Muscle layer of duodenum (tissue), 2 donors: Measurements from ENCODE around the gene PTPN14.
A peak's percentile ranks its signal among the peaks of the same experiment; 100 is the strongest.

Experiments used
- H3K27ac ChIP-seq: one replicate; pipeline ENCODE4 v1.7.0; 2013; ENCODE audit warnings: mild to moderate bottlenecking, low read length
- H3K27me3 ChIP-seq: one replicate; pipeline ENCODE4 v1.7.0; 2013; ENCODE audit warnings: low read depth, mild to moderate bottlenecking, control low read depth, low read length
- H3K36me3 ChIP-seq, 2 donors: one replicate each; pipeline ENCODE4 v1.7.0; 2013; ENCODE audit warnings: low read length in 2 of 2, control low read depth in 1 of 2, mild to moderate bottlenecking in 1 of 2; ENCODE audit not compliant: insufficient read depth in 2 of 2, control insufficient read depth in 1 of 2
- H3K4me1 ChIP-seq, 2 donors: one replicate each; pipeline ENCODE4 v1.7.0; 2013; ENCODE audit warnings: low read length in 2 of 2, mild to moderate bottlenecking in 2 of 2, control low read depth in 1 of 2, moderate library complexity in 1 of 2; ENCODE audit not compliant: insufficient read depth in 2 of 2, control insufficient read depth in 1 of 2
- H3K4me3 ChIP-seq, 2 donors: one replicate each; pipeline ENCODE4 v1.7.0; 2013; ENCODE audit warnings: low read length in 2 of 2, low read depth in 1 of 2, mild to moderate bottlenecking in 1 of 2
- H3K9me3 ChIP-seq, 2 donors: one replicate each; pipeline ENCODE4 v1.7.0; 2013; ENCODE audit warnings: low read length in 2 of 2, control low read depth in 1 of 2, mild to moderate bottlenecking in 1 of 2; ENCODE audit not compliant: control insufficient read depth in 1 of 2
- donor health status: healthy.

Gene PTPN14

GRCh38 chr1:214446772-214447556, 104.4 kb downstream of the PTPN14 start:
- no peak overlapping the region for H3K27ac ChIP-seq

DNA sequence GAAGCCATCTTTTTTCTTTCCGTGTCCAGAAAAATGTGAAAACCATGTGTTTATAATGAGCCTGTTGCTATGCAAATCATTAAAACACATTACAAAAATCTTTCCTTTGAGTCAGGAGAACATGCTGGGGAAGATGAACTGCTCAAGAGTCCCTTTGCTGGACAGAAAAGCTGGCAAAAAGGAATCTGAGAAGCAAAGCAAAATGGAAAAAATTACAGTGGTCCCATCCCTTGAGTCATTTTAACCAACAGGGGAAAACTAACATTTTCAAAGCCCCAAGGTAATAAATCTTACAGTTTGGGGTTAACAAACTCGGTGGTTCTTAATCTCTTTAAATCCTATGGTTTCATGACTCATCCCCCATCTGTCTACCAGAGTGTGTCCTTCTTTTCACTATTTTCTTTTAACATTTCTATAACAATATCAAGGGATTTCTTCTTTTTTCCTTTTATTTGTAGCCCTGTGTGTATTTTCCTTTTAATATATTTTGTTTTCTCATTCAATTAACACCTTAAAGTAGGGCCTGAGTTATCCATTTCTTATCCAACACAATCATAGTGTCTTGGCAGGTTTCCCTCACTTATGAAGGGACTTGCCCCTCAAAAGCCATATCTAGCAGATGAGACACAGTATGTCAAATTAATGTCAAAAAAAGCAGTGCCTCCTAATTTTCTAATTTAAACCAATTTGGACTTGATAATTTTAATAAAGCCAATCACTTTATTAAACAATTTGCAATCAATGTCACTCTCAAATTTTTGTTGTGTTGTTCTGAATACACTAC, 105.4 kb downstream of the PTPN14 start:
- Histone ChIP-seq H3K4me3 (no peak overlapping the region), H3K36me3 (no peaks in the 10 kb centered on the region), H3K4me1 (peaks cover 5 to 29% of the 10 kb centered on the region in 2 donors), H3K9me3 (no peaks in the 10 kb centered on the region), H3K27me3 (no peaks in the 10 kb centered on the region), H3K27ac (no peak overlapping the region)

More at GRCh38 chr1:214446772-214447556, 104.4 kb downstream of the PTPN14 start:
- H3K27me3 ChIP-seq: no peaks in the 10 kb centered on the region
- no peaks in the 10 kb centered on the region for H3K9me3 ChIP-seq
- H3K4me1 ChIP-seq: peaks cover 5 to 29% of the 10 kb centered on the region in 2 donors
- no peak overlapping the region for H3K4me3 ChIP-seq
- no peaks in the 10 kb centered on the region for H3K36me3 ChIP-seq

GRCh38 chr1:214445199-214445598, 106.2 kb downstream of the PTPN14 start:
- H3K9me3 ChIP-seq: no peaks in the 10 kb centered on the region
- H3K27ac ChIP-seq: no peak overlapping the region
- H3K36me3 ChIP-seq: no peaks in the 10 kb centered on the region
- no peak overlapping the region for H3K4me3 ChIP-seq
- no peaks in the 10 kb centered on the region for H3K27me3 ChIP-seq
- peaks cover 5 to 29% of the 10 kb centered on the region in 2 donors for H3K4me1 ChIP-seq

DNA sequence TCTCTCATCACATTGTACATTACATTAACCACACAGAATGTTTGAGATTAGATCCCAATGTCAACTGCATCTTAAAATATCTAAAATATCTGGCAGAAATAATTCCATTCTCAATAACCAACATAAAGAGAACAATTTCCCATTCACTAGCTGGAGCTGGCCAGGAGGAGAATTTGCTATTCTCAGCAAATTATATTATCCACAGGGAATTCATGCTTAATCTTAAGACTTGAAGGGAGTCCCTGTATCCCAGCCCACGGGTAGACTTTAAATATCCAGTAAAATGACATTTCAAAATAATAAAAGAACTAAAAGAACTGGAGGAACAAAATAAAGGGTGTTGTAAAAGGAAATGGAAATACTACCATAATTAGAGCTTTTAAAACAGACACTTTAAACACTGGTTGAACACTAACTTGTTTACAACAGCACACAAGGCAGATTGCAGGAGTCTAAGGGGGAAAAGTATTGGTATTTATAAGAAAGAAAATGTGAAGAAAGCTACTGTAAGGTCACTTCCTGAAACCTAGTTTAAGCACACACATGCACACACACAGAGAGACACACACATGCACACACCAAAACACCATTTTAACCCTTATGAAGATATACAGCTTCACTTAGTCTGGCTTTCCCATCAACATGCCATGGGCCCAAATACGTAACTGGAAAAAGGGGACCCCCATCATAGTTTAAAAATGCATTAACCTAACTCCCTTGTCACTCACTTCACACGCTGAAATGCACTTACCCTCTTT, 107.0 kb downstream of the PTPN14 start:
- no peak overlapping the region for H3K4me3 ChIP-seq
- H3K9me3 ChIP-seq: no peaks in the 10 kb centered on the region
- H3K27me3 ChIP-seq: no peaks in the 10 kb centered on the region
- peaks cover 5 to 29% of the 10 kb centered on the region in 2 donors for H3K4me1 ChIP-seq
- no peaks in the 10 kb centered on the region for H3K36me3 ChIP-seq
- no peak overlapping the region for H3K27ac ChIP-seq

DNA sequence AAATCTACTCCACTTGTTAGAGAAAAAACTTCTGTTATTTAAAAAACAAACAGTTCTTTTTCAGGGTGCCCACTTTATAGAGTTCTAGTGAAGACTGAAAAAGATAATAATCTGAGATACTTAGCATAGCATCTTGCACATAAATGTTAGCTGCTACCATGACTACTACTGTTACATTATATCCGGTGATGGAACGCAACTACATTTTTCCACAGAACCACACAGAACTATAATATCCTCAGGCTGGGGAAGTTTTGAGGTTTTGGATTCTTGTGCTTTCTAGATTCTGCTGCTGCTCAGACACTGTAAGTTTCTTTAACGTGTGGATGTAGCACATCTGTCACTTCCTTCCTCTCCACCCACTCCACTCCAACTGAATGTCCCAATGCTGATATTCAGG, 110.3 kb downstream of the PTPN14 start:
- no peak overlapping the region for H3K27ac ChIP-seq
- H3K4me3 ChIP-seq: no peak overlapping the region
- H3K36me3 ChIP-seq: no peaks in the 10 kb centered on the region
- H3K4me1 ChIP-seq: peaks cover 1 to 17% of the 10 kb centered on the region in 2 donors
- no peaks in the 10 kb centered on the region for H3K27me3 ChIP-seq
- H3K9me3 ChIP-seq: no peaks in the 10 kb centered on the region

DNA sequence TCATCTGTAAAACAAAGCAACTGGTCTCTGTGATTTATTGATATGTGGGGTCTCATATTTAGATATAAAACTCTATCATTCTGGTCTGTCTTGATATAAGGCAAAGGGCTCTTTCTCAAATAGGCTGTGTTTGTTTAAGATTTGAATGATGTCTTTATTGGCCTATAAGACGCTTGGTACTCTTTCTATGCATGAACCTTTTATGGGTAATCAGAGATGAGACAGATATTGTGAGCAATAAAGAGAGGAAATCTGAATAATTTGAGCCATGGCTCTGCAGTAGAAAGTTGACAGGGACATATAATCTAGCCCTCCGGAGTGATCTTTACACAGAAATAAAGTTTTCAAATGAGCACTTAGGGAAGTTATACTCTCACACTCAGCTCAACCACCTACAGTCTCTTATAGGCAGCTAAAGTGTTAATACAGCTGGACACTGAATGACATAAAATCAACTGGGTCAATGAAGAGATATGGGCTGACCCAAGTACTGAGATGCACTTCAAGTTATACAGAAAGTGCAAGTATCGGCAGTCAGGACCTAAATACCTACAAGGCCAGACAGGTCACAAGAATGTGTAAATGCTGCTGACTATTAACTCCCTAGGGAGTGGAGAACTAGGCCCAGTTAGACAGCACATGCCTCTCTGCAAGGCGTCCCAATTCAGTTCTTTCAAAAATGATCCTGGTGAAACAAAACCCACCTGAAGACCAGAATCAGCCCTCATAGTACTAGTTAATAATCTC, 111.0 kb downstream of the PTPN14 start:
- peaks cover 0 to 11% of the 10 kb centered on the region in 2 donors for H3K4me1 ChIP-seq
- H3K27me3 ChIP-seq: no peaks in the 10 kb centered on the region
- H3K27ac ChIP-seq: peak overlapping the region; percentile 7
- no peaks in the 10 kb centered on the region for H3K9me3 ChIP-seq
- H3K4me3 ChIP-seq: no peak overlapping the region
- no peaks in the 10 kb centered on the region for H3K36me3 ChIP-seq

- peak overlapping the region; percentile 9 to 11 for H3K4me3 ChIP-seq
- H3K27ac ChIP-seq: peak overlapping the region; percentile 7
Measured at GRCh38 chr1:214439352-214440119, 111.9 kb downstream of the PTPN14 start.

GRCh38 chr1:214438530-214438929, 112.9 kb downstream of the PTPN14 start:
- no peaks in the 10 kb centered on the region for H3K36me3 ChIP-seq
- no peaks in the 10 kb centered on the region for H3K27me3 ChIP-seq
- H3K4me3 ChIP-seq: no peak overlapping the region
- H3K9me3 ChIP-seq: no peaks in the 10 kb centered on the region
- H3K4me1 ChIP-seq: no peaks in the 10 kb centered on the region
- H3K27ac ChIP-seq: no peak overlapping the region

More at GRCh38 chr1:214439352-214440119, 111.9 kb downstream of the PTPN14 start:
- Histone ChIP-seq H3K36me3 (no peaks in the 10 kb centered on the region), H3K9me3 (no peaks in the 10 kb centered on the region), H3K4me1 (peaks cover 0 to 5% of the 10 kb centered on the region in 2 donors), H3K27me3 (no peaks in the 10 kb centered on the region)

GRCh38 chr1:214438075-214438474, 113.3 kb downstream of the PTPN14 start:
- H3K27ac ChIP-seq: no peak overlapping the region
- no peaks in the 10 kb centered on the region for H3K36me3 ChIP-seq
- H3K27me3 ChIP-seq: no peaks in the 10 kb centered on the region
- no peaks in the 10 kb centered on the region for H3K9me3 ChIP-seq
- no peaks in the 10 kb centered on the region for H3K4me1 ChIP-seq
- H3K4me3 ChIP-seq: no peak overlapping the region

DNA sequence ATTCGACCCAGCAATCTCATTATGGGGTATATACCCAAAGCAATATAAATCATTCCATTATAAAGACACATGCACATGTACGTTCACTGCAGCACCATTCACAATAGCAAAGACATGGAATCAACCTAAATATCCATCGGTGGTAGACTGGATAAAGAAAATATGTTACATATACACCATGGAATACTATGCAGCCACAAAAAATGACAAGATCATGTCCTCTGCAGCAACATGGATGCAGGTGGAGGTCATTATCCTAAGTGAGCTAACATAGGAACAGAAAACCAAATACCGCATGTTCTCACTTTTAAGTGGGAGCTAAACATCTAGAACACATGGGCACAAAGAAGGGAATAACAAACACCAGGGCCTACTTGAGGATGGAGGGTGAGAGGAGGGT, 115.5 kb downstream of the PTPN14 start:
- Histone ChIP-seq H3K9me3 (no peaks in the 10 kb centered on the region), H3K36me3 (no peaks in the 10 kb centered on the region), H3K27ac (no peak overlapping the region), H3K4me1 (no peaks in the 10 kb centered on the region), H3K4me3 (no peak overlapping the region), H3K27me3 (no peaks in the 10 kb centered on the region)
